Measurements from ENCODE around the gene FMNL2.

DNA sequence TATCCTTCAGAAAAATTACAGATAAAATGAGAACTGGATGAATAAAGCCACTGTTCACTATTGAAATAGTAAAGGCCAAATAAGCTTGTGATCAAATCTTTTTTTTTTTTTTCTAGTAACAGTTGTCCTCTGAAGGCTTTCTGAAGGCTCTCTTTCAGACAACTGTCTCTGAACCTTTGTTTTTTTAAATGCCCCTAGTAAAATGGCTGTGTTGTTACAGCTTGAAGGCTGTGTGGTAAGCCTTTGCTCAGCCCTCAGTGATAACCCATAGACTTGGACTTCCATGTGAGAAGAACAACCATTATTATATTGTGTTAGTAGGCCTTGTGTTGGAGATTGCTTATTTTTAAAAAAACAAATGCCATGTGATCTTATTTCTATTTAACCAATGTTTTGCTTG lies 17.6 kb downstream of the FMNL2 start:
- TF ChIP-seq EP300 (IDR thresholded peaks at IDR 0.05): no peak
- TF ChIP-seq, protein P1, sequence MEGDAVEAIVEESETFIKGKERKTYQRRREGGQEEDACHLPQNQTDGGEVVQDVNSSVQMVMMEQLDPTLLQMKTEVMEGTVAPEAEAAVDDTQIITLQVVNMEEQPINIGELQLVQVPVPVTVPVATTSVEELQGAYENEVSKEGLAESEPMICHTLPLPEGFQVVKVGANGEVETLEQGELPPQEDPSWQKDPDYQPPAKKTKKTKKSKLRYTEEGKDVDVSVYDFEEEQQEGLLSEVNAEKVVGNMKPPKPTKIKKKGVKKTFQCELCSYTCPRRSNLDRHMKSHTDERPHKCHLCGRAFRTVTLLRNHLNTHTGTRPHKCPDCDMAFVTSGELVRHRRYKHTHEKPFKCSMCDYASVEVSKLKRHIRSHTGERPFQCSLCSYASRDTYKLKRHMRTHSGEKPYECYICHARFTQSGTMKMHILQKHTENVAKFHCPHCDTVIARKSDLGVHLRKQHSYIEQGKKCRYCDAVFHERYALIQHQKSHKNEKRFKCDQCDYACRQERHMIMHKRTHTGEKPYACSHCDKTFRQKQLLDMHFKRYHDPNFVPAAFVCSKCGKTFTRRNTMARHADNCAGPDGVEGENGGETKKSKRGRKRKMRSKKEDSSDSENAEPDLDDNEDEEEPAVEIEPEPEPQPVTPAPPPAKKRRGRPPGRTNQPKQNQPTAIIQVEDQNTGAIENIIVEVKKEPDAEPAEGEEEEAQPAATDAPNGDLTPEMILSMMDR (IDR thresholded peaks at IDR 0.05): no peak
- no peak for TF ChIP-seq POLR2A (IDR thresholded peaks at IDR 0.05)

Measured in stomach (tissue), 4 donors.